WTC11 (cell line): ENCODE measurements around the gene CHRNB4. TPM values are rescaled to one million over a fixed set of nuclear protein-coding genes. Genes with fewer than 3 reads are reported as not detected.

Experiments
- ATAC-seq: fragments of 200-7000 bp; cut with Tn5 transposase; 2 replicates; pipeline ENCODE4 v1.10.0; 2021; ENCODE audit warnings: mild to moderate bottlenecking, moderate library complexity
- CTCF ChIA-PET: fragments of 300-600 bp; sonication (Branson Sonifier 250); formaldehyde crosslinking; loops from one replicate; lab custom pipeline; 2021; ENCODE audit warnings: antibody characterized with exemption; lab: Charles Lee
- POLR2A ChIA-PET: fragments of 350-600 bp; sonication (Branson Sonifier 250); formaldehyde crosslinking; loops from one replicate; lab custom pipeline; 2021; ENCODE audit warnings: antibody characterized with exemption; lab: Charles Lee
- DNase-seq: peaks from one replicate; pipeline ENCODE4 v3.0.0; 2021; ENCODE audit warnings: low spot score
- H3K27ac Mint-ChIP-seq: 2 replicates; pipeline ENCODE4 v1.8.0; 2021; ENCODE audit warnings: mixed read lengths
- H3K27me3 Mint-ChIP-seq: 2 replicates; pipeline ENCODE4 v1.8.0; 2021; ENCODE audit warnings: low read depth, mild to moderate bottlenecking, moderate library complexity, mixed read lengths
- H3K36me3 Mint-ChIP-seq: 2 replicates; pipeline ENCODE4 v1.8.0; 2021; ENCODE audit warnings: mixed read lengths
- H3K4me1 Mint-ChIP-seq: 2 replicates; pipeline ENCODE4 v1.8.0; 2022; ENCODE audit warnings: mixed read lengths
- H3K4me3 Mint-ChIP-seq: 2 replicates; pipeline ENCODE4 v1.8.0; 2021; ENCODE audit warnings: mild to moderate bottlenecking, moderate library complexity, mixed read lengths
- H3K9me3 Mint-ChIP-seq: 2 replicates; pipeline ENCODE4 v1.8.0; 2021; ENCODE audit warnings: mixed read lengths
- CBFB ChIP-seq: sonication (generic); formaldehyde crosslinking; IDR thresholded peaks from 2 replicates; pipeline ENCODE4 v1.8.1; 2022; ENCODE audit warnings: mild to moderate bottlenecking, low read depth, missing genetic modification reagents
- ESRRA ChIP-seq: sonication (generic); formaldehyde crosslinking; IDR thresholded peaks from 2 replicates; pipeline ENCODE4 v1.8.1; 2022; ENCODE audit warnings: mild to moderate bottlenecking, missing genetic modification reagents, borderline replicate concordance
- ETV6 ChIP-seq: sonication (generic); formaldehyde crosslinking; IDR thresholded peaks from 2 replicates; pipeline ENCODE4 v1.8.1; 2022; ENCODE audit warnings: mild to moderate bottlenecking, missing genetic modification reagents
- GABPB1 ChIP-seq: sonication (generic); formaldehyde crosslinking; IDR thresholded peaks from 2 replicates; pipeline ENCODE4 v1.8.1; 2023; ENCODE audit warnings: mild to moderate bottlenecking, missing genetic modification reagents
- JAZF1 ChIP-seq: fragments of 250-450 bp; sonication (Bioruptor Pico); IDR thresholded peaks from 2 replicates; pipeline ENCODE4 v1.9.0; 2021; ENCODE audit warnings: moderate library complexity, mild to moderate bottlenecking, inconsistent platforms
- KAT7 ChIP-seq: sonication (generic); formaldehyde crosslinking; IDR thresholded peaks from 2 replicates; pipeline ENCODE4 v1.8.1; 2023; ENCODE audit warnings: missing genetic modification reagents, mild to moderate bottlenecking, borderline replicate concordance
- TEAD1 ChIP-seq: sonication (generic); formaldehyde crosslinking; IDR thresholded peaks from 2 replicates; pipeline ENCODE4 v1.8.0; 2022; ENCODE audit warnings: mild to moderate bottlenecking, missing genetic modification reagents
- ZNF263 ChIP-seq: sonication (generic); formaldehyde crosslinking; IDR thresholded peaks from 2 replicates; pipeline ENCODE4 v1.8.1; 2022; ENCODE audit warnings: low read depth, mild to moderate bottlenecking, moderate library complexity, missing genetic modification reagents
- ZNF423 ChIP-seq: fragments of 250-450 bp; sonication (Bioruptor Pico); IDR thresholded peaks from 2 replicates; pipeline ENCODE4 v2.1.2; 2022; ENCODE audit warnings: mild to moderate bottlenecking, moderate library complexity
- ZNF671 ChIP-seq: fragments of 250-450 bp; sonication (Bioruptor Pico); IDR thresholded peaks from 2 replicates; pipeline ENCODE4 v1.8.0; 2021; ENCODE audit warnings: mild to moderate bottlenecking
- total RNA-seq: library from RNA; stranded (reverse); gene quantifications from 3 replicates; pipeline ENCODE4 v1.2.3, GENCODE V29; 2021
- TF ChIP-seq, protein P1 (sequence below): sonication (generic); formaldehyde crosslinking; IDR thresholded peaks from 2 replicates; pipeline ENCODE4 v1.8.0; 2022; ENCODE audit warnings: mild to moderate bottlenecking, missing genetic modification reagents
- TF ChIP-seq, protein P2 (sequence below): fragments of 250-450 bp; sonication (Bioruptor Pico); IDR thresholded peaks from 2 replicates; pipeline ENCODE4 v1.9.0; 2021; ENCODE audit warnings: moderate library complexity, mild to moderate bottlenecking, inconsistent platforms, borderline replicate concordance
- TF ChIP-seq, protein P3 (sequence below): sonication (generic); formaldehyde crosslinking; IDR thresholded peaks from 2 replicates; pipeline ENCODE4 v1.8.1; 2023; ENCODE audit warnings: mild to moderate bottlenecking, missing genetic modification reagents, moderate library complexity
- TF ChIP-seq, protein P4 (sequence below): sonication (generic); formaldehyde crosslinking; IDR thresholded peaks from 2 replicates; pipeline ENCODE4 v1.8.1; 2023; ENCODE audit warnings: mild to moderate bottlenecking, missing genetic modification reagents
- TF ChIP-seq, protein P5 (sequence below): fragments of 250-450 bp; sonication (Bioruptor Pico); IDR thresholded peaks from 2 replicates; pipeline ENCODE4 v2.1.2; 2022; ENCODE audit warnings: mild to moderate bottlenecking, moderate library complexity
- TF ChIP-seq, protein P6 (sequence below): sonication (generic); formaldehyde crosslinking; IDR thresholded peaks from 2 replicates; pipeline ENCODE4 v1.8.1; 2022; ENCODE audit warnings: missing genetic modification reagents, borderline replicate concordance
- TF ChIP-seq, protein P7 (sequence below): sonication (generic); formaldehyde crosslinking; IDR thresholded peaks from 2 replicates; pipeline ENCODE4 v1.8.1; 2022; ENCODE audit warnings: low read depth, mild to moderate bottlenecking, moderate library complexity, missing genetic modification reagents, borderline replicate concordance

Gene CHRNB4
- total RNA-seq, 1 experiment from 2014 or later, result 10.1 TPM

DNA sequence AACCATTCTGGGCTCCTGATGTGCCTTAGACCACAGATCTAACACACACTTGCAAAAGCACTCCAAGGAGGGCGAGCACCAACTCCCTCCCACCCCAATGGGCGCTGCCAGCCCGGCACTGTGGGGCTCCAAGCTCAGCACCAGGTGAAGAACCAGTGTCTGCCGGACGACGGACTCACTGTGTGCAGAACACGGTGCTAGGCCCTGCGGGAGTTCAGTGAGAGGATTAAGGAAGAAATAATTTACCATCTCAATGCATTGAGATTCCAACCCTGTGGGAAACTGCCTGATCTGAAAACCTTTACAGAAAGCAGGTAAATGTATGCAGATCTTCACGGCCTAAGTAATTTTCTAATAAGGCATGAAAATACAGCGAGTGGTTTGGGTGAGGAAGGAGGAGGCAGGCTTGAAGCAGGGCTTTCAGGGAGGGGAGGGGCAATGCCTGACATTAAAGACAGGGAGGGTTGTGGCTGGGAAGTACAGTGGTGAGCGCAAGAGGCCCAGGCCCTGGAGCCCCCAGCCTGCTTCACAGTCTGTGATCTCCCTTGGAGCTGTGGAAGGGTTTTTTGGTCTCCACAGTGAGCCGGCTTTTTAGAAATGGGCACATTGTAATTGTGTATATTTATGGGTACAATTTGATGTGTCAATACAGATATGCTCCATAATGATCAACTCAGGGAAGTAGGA lies 35.6 kb upstream of the CHRNB4 start:
- CTCF ChIA-PET, result interaction anchor here (0.7 to 1.4 kb wide), 3 partner anchors 14 to 33 kb away, joined by 3 to 5 read pairs (median 3); no protein-coding TSS in a partner anchor
- Mint-ChIP-seq H3K4me1 (peaks cover 69% of the 10 kb centered on the region), H3K9me3 (no peaks in the 10 kb centered on the region), H3K4me3 (no peak overlapping the region), H3K27ac (no peak overlapping the region), H3K27me3 (peaks cover 43% of the 10 kb centered on the region), H3K36me3 (no peaks in the 10 kb centered on the region)
- peak; percentile 39 for DNase-seq
- POLR2A ChIA-PET, result no interaction called here
- ATAC-seq, result peak; percentile 41
- TF ChIP-seq, protein P1, sequence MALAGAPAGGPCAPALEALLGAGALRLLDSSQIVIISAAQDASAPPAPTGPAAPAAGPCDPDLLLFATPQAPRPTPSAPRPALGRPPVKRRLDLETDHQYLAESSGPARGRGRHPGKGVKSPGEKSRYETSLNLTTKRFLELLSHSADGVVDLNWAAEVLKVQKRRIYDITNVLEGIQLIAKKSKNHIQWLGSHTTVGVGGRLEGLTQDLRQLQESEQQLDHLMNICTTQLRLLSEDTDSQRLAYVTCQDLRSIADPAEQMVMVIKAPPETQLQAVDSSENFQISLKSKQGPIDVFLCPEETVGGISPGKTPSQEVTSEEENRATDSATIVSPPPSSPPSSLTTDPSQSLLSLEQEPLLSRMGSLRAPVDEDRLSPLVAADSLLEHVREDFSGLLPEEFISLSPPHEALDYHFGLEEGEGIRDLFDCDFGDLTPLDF, result no peak
- 0 out of 2 replicates have a peak, but pooled peaks have one; percentile 29 for TF ChIP-seq CBFB
- peak; percentile 61; the same call in 1 of the 2 replicates for TF ChIP-seq ETV6
- TF ChIP-seq, protein P2, sequence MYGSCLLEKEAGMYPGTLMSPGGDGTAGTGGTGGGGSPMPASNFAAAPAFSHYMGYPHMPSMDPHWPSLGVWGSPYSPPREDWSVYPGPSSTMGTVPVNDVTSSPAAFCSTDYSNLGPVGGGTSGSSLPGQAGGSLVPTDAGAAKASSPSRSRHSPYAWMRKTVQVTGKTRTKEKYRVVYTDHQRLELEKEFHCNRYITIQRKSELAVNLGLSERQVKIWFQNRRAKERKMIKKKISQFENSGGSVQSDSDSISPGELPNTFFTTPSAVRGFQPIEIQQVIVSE (CRISPR knock-in tag), result no peak
- TF ChIP-seq ZNF423 (CRISPR knock-in tag), result peak; percentile 49; the same call in 1 of the 2 replicates
- TF ChIP-seq, all 79 proteins: peak for 3

DNA sequence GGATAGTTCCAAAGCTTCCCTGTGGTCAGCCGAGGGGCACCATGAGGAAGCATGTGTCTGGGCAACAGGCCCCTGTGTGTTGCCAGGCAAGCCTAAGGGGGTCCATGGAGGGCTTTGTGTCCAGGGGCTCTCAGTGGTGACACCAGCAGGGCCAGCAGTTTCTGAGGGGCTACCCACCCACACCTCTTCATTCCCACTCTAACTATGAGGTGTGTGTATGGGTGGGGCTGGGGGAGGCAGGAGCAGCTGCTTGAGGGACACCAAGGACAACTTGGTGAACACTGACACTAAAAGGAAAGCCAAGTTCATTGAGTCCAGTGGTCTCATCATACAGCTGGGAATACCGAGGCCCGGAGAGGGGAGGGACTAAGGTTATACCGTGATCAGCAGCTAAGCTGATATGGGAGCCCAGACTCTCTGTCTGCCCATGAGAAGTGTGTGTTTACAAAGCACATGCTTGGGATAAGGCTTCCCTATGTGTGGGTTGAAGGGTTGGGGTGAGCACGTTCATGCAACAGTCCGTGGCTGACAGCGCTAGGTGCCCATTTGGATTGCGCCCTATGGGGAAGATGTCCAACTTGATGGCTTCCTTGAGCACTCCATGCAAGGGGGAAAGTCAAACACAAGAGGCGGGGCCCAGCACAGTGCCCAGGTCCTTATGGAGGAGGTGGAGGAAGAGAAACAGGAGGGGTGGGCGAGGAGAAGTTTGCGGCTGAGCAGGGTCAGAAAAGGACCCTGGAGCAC lies 34.8 kb upstream of the CHRNB4 start:
- CTCF ChIA-PET, result interaction anchor here (0.6 to 1.2 kb wide), 3 partner anchors 15 to 56 kb away, joined by 3 to 5 read pairs (median 3); no protein-coding TSS in a partner anchor
- TF ChIP-seq, protein P1, result no peak
- TF ChIP-seq TEAD1 (CRISPR knock-in tag) (no peak), ZNF671 (CRISPR knock-in tag) (no peak)
- TF ChIP-seq, all 79 proteins: peak for 0
- DNase-seq (no peak), ATAC-seq (no peak)
- Mint-ChIP-seq H3K4me3 (no peak overlapping the region; the same call in 1 of the 2 replicates), H3K27ac (no peak overlapping the region), H3K36me3 (no peaks in the 10 kb centered on the region), H3K4me1 (peaks cover 68% of the 10 kb centered on the region), H3K27me3 (peaks cover 38% of the 10 kb centered on the region), H3K9me3 (no peaks in the 10 kb centered on the region)
- POLR2A ChIA-PET, result no interaction called here

DNA sequence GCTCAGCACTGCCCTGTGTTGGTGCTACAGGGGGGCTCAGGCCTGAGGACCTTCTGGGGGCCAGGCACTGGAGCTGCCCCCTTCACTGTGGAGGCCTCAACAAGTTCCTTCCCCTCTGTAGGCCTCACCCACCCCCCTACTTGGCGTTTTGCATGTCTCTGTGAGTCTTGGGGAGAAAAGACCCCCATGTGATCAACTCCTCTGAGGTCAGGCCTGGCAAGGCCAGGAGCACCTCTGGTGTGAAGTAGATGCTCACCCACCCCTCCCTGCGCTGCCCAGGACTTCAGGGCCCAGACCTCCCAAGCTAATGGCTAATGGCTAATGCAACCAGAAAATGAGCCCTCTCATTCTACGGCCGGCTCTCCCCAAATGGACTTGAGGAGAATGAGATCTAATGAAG lies 34.2 kb upstream of the CHRNB4 start:
- DNase-seq (no peak), ATAC-seq (no peak)
- Mint-ChIP-seq H3K9me3 (no peaks in the 10 kb centered on the region), H3K36me3 (no peaks in the 10 kb centered on the region), H3K4me1 (peaks cover 65% of the 10 kb centered on the region), H3K27ac (no peak overlapping the region), H3K27me3 (peaks cover 38% of the 10 kb centered on the region), H3K4me3 (no peak overlapping the region)
- POLR2A ChIA-PET, result no interaction called here
- CTCF ChIA-PET, result interaction anchor here (0.6 to 0.8 kb wide), 2 partner anchors 9 to 55 kb away, joined by 3 read pairs; no protein-coding TSS in a partner anchor
- TF ChIP-seq, protein P3, sequence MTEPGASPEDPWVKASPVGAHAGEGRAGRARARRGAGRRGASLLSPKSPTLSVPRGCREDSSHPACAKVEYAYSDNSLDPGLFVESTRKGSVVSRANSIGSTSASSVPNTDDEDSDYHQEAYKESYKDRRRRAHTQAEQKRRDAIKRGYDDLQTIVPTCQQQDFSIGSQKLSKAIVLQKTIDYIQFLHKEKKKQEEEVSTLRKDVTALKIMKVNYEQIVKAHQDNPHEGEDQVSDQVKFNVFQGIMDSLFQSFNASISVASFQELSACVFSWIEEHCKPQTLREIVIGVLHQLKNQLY, result no peak
- TF ChIP-seq, protein P4, sequence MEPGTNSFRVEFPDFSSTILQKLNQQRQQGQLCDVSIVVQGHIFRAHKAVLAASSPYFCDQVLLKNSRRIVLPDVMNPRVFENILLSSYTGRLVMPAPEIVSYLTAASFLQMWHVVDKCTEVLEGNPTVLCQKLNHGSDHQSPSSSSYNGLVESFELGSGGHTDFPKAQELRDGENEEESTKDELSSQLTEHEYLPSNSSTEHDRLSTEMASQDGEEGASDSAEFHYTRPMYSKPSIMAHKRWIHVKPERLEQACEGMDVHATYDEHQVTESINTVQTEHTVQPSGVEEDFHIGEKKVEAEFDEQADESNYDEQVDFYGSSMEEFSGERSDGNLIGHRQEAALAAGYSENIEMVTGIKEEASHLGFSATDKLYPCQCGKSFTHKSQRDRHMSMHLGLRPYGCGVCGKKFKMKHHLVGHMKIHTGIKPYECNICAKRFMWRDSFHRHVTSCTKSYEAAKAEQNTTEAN (CRISPR knock-in tag), result no peak
- TF ChIP-seq KAT7 (CRISPR knock-in tag) (no peak), JAZF1 (CRISPR knock-in tag) (no peak), GABPB1 (CRISPR knock-in tag) (no peak), ZNF263 (no peak), ESRRA (CRISPR knock-in tag) (no peak)
- TF ChIP-seq, protein P5, sequence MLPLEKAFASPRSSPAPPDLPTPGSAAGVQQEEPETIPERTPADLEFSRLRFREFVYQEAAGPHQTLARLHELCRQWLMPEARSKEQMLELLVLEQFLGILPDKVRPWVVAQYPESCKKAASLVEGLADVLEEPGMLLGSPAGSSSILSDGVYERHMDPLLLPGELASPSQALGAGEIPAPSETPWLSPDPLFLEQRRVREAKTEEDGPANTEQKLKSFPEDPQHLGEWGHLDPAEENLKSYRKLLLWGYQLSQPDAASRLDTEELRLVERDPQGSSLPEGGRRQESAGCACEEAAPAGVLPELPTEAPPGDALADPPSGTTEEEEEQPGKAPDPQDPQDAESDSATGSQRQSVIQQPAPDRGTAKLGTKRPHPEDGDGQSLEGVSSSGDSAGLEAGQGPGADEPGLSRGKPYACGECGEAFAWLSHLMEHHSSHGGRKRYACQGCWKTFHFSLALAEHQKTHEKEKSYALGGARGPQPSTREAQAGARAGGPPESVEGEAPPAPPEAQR (CRISPR knock-in tag), result no peak
- TF ChIP-seq, protein P6, sequence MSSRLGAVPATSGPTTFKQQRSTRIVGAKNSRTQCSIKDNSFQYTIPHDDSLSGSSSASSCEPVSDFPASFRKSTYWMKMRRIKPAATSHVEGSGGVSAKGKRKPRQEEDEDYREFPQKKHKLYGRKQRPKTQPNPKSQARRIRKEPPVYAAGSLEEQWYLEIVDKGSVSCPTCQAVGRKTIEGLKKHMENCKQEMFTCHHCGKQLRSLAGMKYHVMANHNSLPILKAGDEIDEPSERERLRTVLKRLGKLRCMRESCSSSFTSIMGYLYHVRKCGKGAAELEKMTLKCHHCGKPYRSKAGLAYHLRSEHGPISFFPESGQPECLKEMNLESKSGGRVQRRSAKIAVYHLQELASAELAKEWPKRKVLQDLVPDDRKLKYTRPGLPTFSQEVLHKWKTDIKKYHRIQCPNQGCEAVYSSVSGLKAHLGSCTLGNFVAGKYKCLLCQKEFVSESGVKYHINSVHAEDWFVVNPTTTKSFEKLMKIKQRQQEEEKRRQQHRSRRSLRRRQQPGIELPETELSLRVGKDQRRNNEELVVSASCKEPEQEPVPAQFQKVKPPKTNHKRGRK, result no peak
- TF ChIP-seq, protein P7, sequence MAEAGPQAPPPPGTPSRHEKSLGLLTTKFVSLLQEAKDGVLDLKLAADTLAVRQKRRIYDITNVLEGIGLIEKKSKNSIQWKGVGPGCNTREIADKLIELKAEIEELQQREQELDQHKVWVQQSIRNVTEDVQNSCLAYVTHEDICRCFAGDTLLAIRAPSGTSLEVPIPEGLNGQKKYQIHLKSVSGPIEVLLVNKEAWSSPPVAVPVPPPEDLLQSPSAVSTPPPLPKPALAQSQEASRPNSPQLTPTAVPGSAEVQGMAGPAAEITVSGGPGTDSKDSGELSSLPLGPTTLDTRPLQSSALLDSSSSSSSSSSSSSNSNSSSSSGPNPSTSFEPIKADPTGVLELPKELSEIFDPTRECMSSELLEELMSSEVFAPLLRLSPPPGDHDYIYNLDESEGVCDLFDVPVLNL (CRISPR knock-in tag), result no peak
